NCI-H1105 (cell line): Measurements from ENCODE around the gene CROCC2.

ENCODE experiments used
- DNase-seq: peaks from one replicate; lab custom pipeline; 2025; lab: John Stamatoyannopoulos, UW

CROCC2 gene

GRCh38 chr2:240906141-240906910 is at the start of gene CROCC2:
CROCC2 (plus strand) TSS chr2:240906336; CDS start chr2:240906514, 178 bp downstream.
- no peak for DNase-seq

DNA sequence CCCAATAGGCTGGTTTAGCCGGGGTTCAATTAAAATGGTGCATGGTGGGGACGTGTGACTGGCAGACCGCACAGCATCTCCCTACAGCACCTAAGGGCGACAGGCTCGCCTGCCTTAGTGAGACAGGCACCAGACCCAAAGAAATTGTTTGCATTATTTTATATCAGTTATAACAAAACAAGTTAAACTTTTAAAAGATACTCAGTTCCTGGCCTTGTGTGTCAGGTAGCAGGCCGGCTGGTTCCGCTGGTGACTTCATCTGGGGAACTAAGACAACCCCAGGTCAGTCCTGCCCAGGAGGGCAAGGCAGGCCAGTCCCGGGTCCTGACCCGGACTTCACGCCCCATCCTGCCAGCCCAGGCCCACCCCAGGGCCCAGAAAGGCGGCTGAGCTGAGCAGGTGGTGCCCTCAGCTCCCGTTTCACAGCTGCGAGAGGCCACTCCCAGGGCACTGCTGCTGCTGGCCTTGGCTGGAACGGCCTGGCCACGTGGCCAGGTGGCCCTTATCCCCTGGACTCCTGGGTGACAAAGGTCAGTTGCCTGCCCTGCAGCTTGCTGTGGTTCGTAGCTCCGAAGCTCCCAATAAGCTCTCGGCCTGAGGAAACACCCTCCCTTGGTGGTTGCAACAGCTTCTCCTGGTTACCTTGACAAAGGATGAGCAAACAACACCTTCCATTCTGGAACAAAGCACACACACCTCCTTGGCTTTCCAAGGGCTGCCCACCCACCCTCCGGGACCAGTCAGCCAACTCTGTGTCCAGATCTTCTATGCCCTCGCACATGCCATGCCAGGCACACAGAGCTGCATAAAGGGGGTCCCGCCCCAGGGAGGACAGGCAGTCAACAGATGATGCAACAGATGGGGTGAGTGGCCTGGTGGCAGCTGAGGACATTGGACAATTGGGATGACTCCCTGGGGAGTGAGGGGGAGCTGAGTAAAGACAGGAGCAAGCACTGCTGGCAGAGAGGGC is 48.8 kb upstream of the CROCC2 start:
- DNase-seq = no peak

- DNase-seq = no peak
Measured at GRCh38 chr2:240858321-240858720, 47.8 kb upstream of the CROCC2 start.

- DNase-seq = no peak
Measured at GRCh38 chr2:240858871-240859270, 47.3 kb upstream of the CROCC2 start.

DNA sequence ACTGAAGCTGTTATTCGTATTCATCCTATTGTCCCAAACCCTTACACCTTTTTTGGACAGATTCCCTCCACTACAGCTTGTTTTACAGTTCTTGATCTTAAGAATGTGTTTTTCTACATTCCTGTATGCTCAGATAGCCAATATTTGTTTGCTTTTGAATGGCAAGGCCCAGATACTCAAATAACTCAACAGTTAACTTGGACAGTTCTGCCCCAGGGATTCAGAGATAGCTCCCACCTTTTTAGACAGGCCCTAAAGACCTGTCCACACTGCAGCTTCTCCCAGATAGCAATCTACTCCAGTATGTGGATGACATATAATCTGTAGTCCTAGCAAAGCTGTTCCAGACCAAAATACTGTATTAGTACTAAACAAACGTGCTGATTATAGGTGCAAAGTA is 44.6 kb upstream of the CROCC2 start:
- no peak for DNase-seq

- DNase-seq = no peak
Measured at GRCh38 chr2:240864475-240864874, 41.7 kb upstream of the CROCC2 start.

GRCh38 chr2:240865391-240865790 is 40.7 kb upstream of the CROCC2 start:
- DNase-seq = no peak

GRCh38 chr2:240868286-240869108 is 37.6 kb upstream of the CROCC2 start, which contains the start of gene AGXT:
AGXT (plus strand) TSS chr2:240868824; CDS start chr2:240868866, 42 bp downstream.
- no peak for DNase-seq

DNA sequence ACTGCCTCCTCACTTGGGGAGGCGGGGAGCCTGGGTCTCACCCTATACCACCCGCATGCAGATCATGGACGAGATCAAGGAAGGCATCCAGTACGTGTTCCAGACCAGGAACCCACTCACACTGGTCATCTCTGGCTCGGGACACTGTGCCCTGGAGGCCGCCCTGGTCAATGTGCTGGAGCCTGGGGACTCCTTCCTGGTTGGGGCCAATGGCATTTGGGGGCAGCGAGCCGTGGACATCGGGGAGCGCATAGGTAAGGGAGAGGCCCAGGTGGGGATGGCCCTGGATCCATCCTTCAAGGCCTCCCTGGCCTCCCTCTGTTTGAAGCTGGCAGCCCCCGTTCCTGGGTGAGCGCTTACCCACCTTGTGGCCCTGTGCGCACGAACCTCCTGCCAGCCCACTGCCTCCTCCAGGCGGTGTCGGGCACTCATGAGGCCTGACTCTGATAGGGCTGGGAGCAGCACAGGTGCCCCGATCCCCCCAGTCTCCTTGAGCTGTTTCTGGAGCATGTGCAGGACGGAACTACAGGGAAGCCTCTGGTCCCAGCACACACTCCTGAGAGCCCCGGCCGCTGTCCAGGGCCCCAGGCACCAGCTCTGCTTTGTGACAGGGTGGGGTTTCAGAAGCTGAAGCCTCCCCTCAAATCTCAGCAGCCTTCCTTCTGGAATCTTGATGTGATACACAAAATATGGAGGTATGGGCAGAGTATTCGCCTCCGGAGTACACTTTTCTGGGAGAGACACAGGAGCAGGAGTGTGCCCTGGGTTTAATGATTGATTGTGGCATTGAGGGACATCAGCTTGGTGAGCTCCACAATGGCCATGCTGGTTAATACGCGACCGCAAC is 36.8 kb upstream of the CROCC2 start:
- no peak for DNase-seq

DNA sequence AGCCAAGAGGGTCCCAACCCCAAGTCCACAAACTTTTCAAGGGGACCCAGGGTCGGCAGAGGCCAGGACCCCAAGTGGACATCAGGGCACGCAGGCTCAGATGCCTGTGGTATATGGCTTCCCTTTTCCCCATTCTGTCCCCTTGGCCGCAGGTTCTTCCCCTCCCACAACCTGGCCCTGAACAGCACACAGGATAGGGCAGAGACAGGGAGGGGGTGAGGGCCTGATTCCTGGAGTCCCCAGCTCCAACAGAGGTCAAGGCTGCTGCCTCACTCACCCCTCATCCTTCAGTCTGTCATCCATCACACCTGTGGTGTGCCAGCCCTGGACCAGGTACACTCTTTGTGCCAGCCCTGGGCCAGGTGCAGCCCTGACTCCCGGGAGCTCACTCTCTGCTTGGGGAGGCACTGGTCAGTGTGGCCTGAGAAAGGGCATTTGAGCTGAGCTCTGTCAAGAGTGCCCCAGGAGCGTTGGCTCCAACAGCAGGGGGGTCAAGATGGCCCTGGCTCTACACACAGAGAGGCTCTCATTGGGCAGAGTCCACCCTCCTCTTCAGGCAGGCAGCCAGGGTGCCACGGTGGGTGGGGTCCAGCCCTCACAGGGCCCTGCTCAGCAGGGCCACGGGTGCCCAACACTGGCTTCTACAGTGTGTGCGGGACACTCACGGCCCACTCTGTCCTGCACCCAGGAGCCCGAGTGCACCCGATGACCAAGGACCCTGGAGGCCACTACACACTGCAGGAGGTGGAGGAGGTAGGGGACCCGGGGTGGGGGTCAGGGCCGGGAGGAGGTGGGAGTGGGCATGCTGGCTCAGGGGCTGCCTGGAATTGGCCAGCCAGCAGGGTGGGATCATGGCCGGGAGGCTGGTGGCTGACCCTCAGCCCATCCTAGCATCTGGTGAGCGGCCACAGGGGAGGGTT is 35.9 kb upstream of the CROCC2 start:
- no peak for DNase-seq

DNA sequence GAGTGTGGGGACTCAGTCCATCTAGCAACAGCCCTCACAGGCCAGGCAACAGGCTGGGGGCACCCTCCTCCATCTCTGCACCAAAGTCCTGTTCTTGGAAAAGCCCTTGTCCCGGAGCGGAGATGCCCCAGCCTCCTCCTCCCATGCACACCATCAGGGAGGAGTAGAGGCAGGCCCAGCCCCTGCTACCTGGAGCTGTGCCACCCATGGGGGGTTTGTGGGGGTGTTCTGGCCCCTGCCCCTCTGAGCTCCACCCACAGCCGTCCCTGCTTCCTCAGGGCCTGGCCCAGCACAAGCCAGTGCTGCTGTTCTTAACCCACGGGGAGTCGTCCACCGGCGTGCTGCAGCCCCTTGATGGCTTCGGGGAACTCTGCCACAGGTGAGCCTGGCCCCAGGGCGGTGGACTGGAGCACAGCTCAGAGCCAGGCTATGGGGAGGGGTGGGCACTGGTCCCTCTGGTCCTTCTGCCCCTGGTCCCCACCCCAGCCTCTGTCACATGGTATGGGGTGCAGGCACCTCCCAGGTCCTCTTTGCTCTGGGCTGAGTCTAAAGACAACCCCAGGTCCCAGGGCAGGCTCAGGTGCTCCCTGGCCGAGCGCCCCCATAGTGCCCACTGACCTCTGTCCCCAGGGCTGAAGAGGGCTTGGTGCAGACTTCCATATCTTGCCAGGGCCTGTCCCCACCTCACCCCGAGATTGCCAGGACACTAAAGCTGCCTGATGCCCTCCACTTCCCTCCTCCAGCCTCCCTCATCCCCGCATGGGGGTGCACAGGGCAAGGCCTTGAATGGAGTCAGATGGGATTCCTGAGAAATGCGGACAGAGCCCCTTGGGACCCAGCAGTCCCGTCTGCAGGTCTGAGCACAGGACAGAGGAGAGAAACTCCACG is 34.8 kb upstream of the CROCC2 start:
- no peak for DNase-seq

DNA sequence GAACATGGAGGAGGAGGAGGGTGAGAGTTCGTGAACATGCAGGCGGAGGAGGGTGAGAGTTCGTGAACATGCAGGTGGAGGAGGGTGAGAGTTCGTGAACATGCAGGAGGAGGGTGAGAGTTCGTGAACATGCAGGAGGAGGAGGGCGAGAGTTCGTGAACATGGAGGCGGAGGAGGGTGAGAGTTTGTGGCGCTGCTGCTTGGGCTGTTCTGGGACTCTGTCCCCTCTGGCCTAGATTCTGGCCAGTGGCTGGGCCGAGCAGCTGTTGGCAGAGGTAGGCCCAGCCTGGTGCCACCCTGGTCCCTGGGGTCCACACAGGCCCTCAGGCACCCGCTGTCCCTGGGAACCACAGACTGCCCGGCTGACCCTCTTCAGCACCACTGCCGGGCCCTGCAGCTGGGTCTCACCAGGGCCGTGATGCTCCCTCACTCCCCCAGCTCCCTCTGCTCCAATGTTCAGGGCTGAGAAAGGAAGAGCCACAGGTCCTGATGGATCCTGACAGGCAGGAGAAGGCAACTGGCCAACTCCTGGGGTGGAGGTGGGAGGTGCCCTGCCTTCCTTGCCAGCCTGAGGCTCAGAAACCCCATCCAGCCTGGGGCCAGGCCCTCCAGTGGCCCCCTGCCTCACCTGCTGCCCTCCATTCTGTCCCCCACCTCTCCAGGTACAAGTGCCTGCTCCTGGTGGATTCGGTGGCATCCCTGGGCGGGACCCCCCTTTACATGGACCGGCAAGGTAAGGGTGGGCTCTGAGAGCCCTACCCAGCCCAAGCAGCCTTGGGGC is 33.6 kb upstream of the CROCC2 start:
- DNase-seq = no peak

DNA sequence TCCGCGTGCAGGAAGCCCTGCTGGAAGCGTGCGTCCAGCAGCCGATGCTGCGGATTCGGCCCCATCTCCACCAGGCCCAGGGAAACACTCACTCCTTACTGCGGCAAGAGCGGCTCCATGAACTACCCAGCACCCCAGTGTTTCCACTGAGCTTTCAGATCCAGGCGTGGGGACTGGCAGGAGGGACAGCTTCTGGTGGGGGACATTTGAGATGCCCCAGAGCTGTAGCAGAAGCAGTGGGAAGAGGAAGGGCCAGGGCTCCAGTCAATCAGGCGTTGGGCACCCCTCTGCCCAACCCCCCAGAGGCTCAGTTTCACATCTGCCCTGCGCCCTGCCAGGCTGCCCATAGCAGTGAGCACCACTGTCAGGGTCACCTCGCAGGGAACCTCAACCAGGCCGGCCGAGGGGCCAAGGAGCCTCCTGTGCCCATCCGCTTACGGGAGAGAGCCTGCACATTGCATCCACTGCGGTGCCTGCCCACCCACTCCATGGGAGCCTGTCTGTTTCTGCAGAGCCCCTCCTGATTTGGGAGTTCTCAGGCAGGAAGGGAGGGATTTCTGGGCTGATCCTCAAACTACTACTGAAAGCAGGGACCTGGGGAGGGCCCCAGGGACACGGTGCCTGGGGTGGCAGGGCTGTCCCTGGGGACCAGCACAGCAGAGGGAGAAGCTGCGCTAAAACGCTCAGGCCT is 32.9 kb upstream of the CROCC2 start:
- no peak for DNase-seq

GRCh38 chr2:240873805-240874714 is 32.1 kb upstream of the CROCC2 start:
- no peak for DNase-seq

- DNase-seq = no peak
Measured at GRCh38 chr2:240874715-240875227, 31.4 kb upstream of the CROCC2 start.
